Upper lobe of left lung (tissue), 6 donors: ENCODE measurements around the gene NBEAL2. TPM values are rescaled to one million over a fixed set of nuclear protein-coding genes. Genes with fewer than 3 reads are reported as not detected.

ENCODE experiments used
- ATAC-seq, 2 donors: fragments of 200-7000 bp; cut with Tn5 transposase; one replicate each; pipeline ENCODE4 v1.9.1; 2022; ENCODE audit warnings: mild to moderate bottlenecking in 2 of 2, moderate library complexity in 2 of 2; ENCODE audit not compliant: low FRiP score in 2 of 2
- DNase-seq, 2 donors: peaks; one replicate each; pipeline ENCODE4 v3.0.0-alpha.2; 2019 to 2020
- H3K27ac ChIP-seq, 4 donors: fragments of 200-600 bp; sonication (generic); one replicate each; pipeline ENCODE4 v1.5.1; 2016 to 2019
- H3K27me3 ChIP-seq, 4 donors: fragments of 200-600 bp; sonication (generic); one replicate each; pipeline ENCODE4 v1.5.1; 2017 to 2019
- H3K36me3 ChIP-seq, 4 donors: fragments of 200-600 bp; sonication (generic); one replicate each; pipeline ENCODE4 v1.5.1; 2016 to 2019
- H3K4me1 ChIP-seq, 4 donors: fragments of 200-600 bp; sonication (generic); one replicate each; pipeline ENCODE4 v1.5.1; 2018 to 2019
- H3K4me3 ChIP-seq, 4 donors: fragments of 200-600 bp; sonication (generic); one replicate each; pipeline ENCODE4 v1.5.1; 2017 to 2019; ENCODE audit warnings: mild to moderate bottlenecking in 2 of 4, moderate library complexity in 1 of 4
- H3K9me3 ChIP-seq, 4 donors: fragments of 200-600 bp; sonication (generic); one replicate each; pipeline ENCODE4 v1.5.1; 2018 to 2019
- CTCF ChIP-seq, 6 experiments: fragments of 450-650 bp in 4 of 6; fragments of 200-600 bp in 2 of 6; sonication (generic) in 2 of 6; IDR thresholded peaks; one replicate each; pipeline ENCODE4 v1.5.1; 2016 to 2019; ENCODE audit warnings: antibody characterized with exemption in 6 of 6
- EP300 ChIP-seq, 4 donors: sonication (generic); formaldehyde crosslinking; IDR thresholded peaks; one replicate each; pipeline ENCODE4 v1.5.1; 2017; ENCODE audit warnings: antibody characterized with exemption in 4 of 4, control low read depth in 2 of 4
- POLR2A ChIP-seq, 4 donors: fragments of 450-650 bp; IDR thresholded peaks; one replicate each; pipeline ENCODE4 v1.5.1; 2016 to 2017; ENCODE audit warnings: antibody characterized with exemption in 4 of 4, mild to moderate bottlenecking in 2 of 4
- POLR2AphosphoS5 ChIP-seq, 2 donors: sonication (generic); formaldehyde crosslinking; IDR thresholded peaks; one replicate each; pipeline ENCODE4 v1.5.1; 2017; ENCODE audit warnings: antibody characterized with exemption in 2 of 2
- WGBS, 2 donors: methylation state at CpG; one replicate each; pipeline ENCODE4 v1.1.5; 2017 to 2018; 5-methylcytosine and 5-hydroxymethylcytosine counted together
- total RNA-seq, 6 donors: library from RNA; depleted of rRNA in 4 of 6; stranded (reverse); fragments of >200 nt in 4 of 6; gene quantifications; one replicate each; pipeline versions ENCODE4 v1.1.0 to v1.2.1, GENCODE V29; 2016 to 2021
- donor health status: DM: no; HTN: no; CAD: no; lungs with moderate emphysema.
- donor health status: DM: no; HTN: yes; CAD: no; lungs with severe emphysema.

Gene NBEAL2
- total RNA-seq, 6 donors from 2014 or later: 94.7 to 436 (median 163) TPM

GRCh38 chr3:46972396-46972795 is 7.1 kb upstream of the NBEAL2 start:
- no peak for ATAC-seq
- H3K9me3 ChIP-seq: no peaks in the 10 kb centered on the region
- H3K27me3 ChIP-seq: no peaks in the 10 kb centered on the region
- peaks cover 0 to 5% (median 0%) of the 10 kb centered on the region in 4 donors for H3K36me3 ChIP-seq
- 74 to 82% methylated on average over 2 of the region's 2 CpGs for WGBS, 2 donors
- peaks cover 71 to 85% (median 76%) of the 10 kb centered on the region in 4 donors for H3K4me1 ChIP-seq
- H3K4me3 ChIP-seq: no peak overlapping the region
- DNase-seq: no peak
- TF ChIP-seq EP300 (IDR thresholded peaks at IDR 0.05): no peak
- TF ChIP-seq CTCF (IDR thresholded peaks at IDR 0.05): no peak
- TF ChIP-seq POLR2A (IDR thresholded peaks at IDR 0.05): no peak
- no peak for TF ChIP-seq POLR2AphosphoS5 (IDR thresholded peaks at IDR 0.05)
- H3K27ac ChIP-seq: peak overlapping the region in 1 of 4 donors; percentile 31

GRCh38 chr3:46974421-46975171 is 4.9 kb upstream of the NBEAL2 start:
- Histone ChIP-seq H3K36me3 (peaks cover 0 to 1% (median 0%) of the 10 kb centered on the region in 4 donors), H3K27ac (peak overlapping the region in 3 of 4 donors; percentile 39 to 55 (median 49)), H3K4me3 (peak overlapping the region in 1 of 4 donors; percentile 84), H3K9me3 (no peaks in the 10 kb centered on the region), H3K4me1 (peaks cover 70 to 80% (median 74%) of the 10 kb centered on the region in 4 donors), H3K27me3 (no peaks in the 10 kb centered on the region)
- ATAC-seq (no peak), DNase-seq (no peak)
- WGBS, 2 donors: 71 to 80% methylated on average over 9 of the region's 9 CpGs
- no peak for TF ChIP-seq CTCF (IDR thresholded peaks at IDR 0.05)
- no peak for TF ChIP-seq POLR2AphosphoS5 (IDR thresholded peaks at IDR 0.05)
- TF ChIP-seq POLR2A (IDR thresholded peaks at IDR 0.05): no peak
- no peak for TF ChIP-seq EP300 (IDR thresholded peaks at IDR 0.05)

- H3K27ac ChIP-seq: peak within 1 kb of the TSS; percentile 92 to 98 (median 96)
- H3K9me3 ChIP-seq: no peaks in the 10 kb centered on the region
- H3K27me3 ChIP-seq: no peaks in the 10 kb centered on the region
- WGBS, 2 donors: 0 to 1% methylated on average over 48 to 64 of the region's 64 CpGs
- DNase-seq (peak; percentile 96 to 97), ATAC-seq (peak; percentile 93 to 96)
- peak within 1 kb of the TSS; percentile 60 to 84 (median 63) for H3K4me3 ChIP-seq
- H3K36me3 ChIP-seq: no peaks in the 10 kb centered on the region
- peaks cover 64 to 77% (median 72%) of the 10 kb centered on the region in 4 donors for H3K4me1 ChIP-seq
- TF ChIP-seq POLR2AphosphoS5 (IDR thresholded peaks at IDR 0.05) (peak; percentile 79 to 93), CTCF (IDR thresholded peaks at IDR 0.05) (peak in 1 of 6 experiments; percentile 11), EP300 (IDR thresholded peaks at IDR 0.05) (peak in 1 of 4 donors; percentile 13), POLR2A (IDR thresholded peaks at IDR 0.05) (peak; percentile 58 to 91 (median 67))
Observed at GRCh38 chr3:46976326-46977190, 2.9 kb upstream of the NBEAL2 start, which contains the start of gene CCDC12. CCDC12 (minus strand) TSS chr3:46976745; CDS start chr3:46976732, 13 bp downstream.

GRCh38 chr3:46977811-46978195 is 1.7 kb upstream of the NBEAL2 start:
- Histone ChIP-seq H3K36me3 (no peaks in the 10 kb centered on the region), H3K27me3 (no peaks in the 10 kb centered on the region), H3K9me3 (no peaks in the 10 kb centered on the region), H3K4me1 (peaks cover 65 to 77% (median 75%) of the 10 kb centered on the region in 4 donors), H3K4me3 (no peak overlapping the region), H3K27ac (peak overlapping the region; percentile 91 to 98 (median 94))
- DNase-seq (no peak), ATAC-seq (no peak)
- TF ChIP-seq EP300 (IDR thresholded peaks at IDR 0.05) (no peak), POLR2A (IDR thresholded peaks at IDR 0.05) (no peak), POLR2AphosphoS5 (IDR thresholded peaks at IDR 0.05) (no peak), CTCF (IDR thresholded peaks at IDR 0.05) (no peak)
- WGBS, 2 donors: 95 to 98% methylated on average over 5 of the region's 5 CpGs
